Non-pigmented ciliary epithelial cell (primary cell): ENCODE results near the gene URAD.
"Not testable (repeated sequence)": the region's sequence is repeated elsewhere in the genome, so short reads cannot be mapped to it uniquely, and the experiment has no call there.

ENCODE experiments used
- DNase-seq: peaks from one replicate; pipeline ENCODE4 v3.0.0-alpha.2; 2010; ENCODE audit warnings: low read depth

URAD gene

GRCh38 chr13:27970382-27971235 is 17.9 kb downstream of the URAD start:
- DNase-seq, result no peak

- DNase-seq, result no peak
Measured at GRCh38 chr13:27969866-27970229, 18.6 kb downstream of the URAD start.

GRCh38 chr13:27969082-27969865 is 19.2 kb downstream of the URAD start, which contains the start of gene CDX2:
Gene CDX2 (minus strand): TSS chr13:27969315. CDS start chr13:27969006, 309 bp downstream.
- no peak for DNase-seq

- DNase-seq, result no peak
Measured at GRCh38 chr13:27968316-27969081, 20.0 kb downstream of the URAD start.

DNA sequence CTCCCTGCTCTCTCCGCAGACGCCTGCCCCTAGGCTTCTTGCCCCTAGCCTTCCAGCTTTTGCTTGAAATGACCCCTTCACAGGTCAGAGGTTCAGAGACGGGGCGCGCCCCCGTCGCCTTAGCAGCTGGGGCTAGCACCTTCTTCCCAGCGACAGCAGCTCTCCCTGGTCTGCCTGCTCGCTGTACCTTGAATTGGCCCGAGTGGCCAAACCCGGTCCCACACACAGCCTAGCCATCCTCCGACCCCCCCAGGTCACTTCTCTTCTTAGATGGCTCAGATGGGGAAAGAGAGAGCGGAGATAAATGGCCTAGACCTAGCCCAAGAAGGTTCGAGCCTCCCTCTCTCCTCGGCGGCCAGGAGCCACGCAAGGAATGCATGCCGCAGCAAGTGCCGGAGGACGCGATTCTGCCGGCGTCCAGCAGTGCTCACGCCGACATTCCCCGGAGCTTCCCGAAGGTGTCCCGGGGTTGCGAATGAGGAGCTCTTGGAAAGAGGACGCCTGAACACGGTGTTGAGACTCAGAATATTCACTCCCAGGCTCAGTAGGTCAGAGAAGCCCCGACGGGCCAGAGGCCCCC is 20.7 kb downstream of the URAD start:
- DNase-seq, result no peak

GRCh38 chr13:27967203-27967735 is 21.2 kb downstream of the URAD start:
- DNase-seq, result no peak

GRCh38 chr13:27966641-27967202 is 21.8 kb downstream of the URAD start:
- no peak for DNase-seq

DNA sequence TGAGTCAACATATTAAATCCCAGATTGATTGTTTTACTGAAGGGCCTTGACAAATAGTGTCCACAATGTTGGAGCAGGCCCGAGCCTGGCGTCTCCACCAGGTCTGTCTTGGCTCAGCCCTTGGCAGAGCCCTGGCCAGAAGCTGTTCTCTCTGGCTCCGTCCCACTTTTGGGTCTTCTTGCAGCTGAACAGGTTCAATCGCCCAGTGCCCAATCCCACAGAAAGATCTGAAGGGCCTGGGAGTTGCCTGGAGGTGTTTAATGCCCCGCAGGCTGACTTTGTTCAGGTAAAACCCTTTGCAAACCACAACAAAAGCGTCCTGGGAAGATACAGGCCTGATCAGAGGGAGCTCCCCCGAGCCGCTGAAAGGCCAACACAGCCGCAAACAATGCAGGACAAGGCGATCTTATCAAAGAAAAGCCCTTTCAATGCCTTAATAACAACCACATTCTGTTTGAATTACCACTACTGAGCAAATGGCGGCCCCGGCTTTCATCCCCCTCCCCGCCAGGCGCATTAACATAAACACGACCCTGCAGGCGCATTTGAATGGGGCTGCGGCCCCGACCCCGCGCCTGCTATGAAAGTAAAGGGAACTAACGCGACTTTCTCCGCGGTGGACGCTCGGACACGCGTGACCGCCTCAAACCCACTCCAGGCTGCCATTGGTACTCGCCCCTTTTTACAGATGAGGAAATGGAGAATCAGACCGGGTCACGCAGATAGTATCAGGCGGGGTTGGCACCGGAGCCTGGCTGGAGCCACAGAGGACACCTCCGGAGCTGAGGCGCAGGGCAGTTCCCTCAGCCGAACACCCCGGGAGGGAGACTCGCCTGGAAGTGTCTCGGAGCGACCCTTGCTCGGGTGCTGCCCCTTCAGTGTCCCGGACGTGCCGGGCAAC is 22.5 kb downstream of the URAD start:
- no peak for DNase-seq

DNA sequence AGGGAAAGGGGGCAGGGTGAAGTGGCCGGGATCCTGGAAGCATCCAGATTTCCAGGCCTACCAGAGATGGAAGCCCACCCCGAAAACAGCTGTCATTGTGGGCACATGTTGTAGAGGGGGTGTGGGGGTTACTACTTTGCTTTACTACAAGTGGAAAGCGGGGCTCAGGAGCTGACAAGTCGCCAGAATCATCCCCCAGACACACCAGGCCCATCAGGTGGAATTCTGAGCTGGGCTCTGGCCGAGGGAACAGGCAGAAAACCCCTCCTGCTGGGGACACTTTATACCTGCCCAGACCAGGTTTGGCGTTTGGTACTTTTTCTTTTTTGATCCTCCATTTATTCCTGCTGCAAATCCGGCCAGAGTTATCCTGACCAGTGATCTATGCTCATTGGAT is 23.2 kb downstream of the URAD start:
- DNase-seq, result no peak

DNA sequence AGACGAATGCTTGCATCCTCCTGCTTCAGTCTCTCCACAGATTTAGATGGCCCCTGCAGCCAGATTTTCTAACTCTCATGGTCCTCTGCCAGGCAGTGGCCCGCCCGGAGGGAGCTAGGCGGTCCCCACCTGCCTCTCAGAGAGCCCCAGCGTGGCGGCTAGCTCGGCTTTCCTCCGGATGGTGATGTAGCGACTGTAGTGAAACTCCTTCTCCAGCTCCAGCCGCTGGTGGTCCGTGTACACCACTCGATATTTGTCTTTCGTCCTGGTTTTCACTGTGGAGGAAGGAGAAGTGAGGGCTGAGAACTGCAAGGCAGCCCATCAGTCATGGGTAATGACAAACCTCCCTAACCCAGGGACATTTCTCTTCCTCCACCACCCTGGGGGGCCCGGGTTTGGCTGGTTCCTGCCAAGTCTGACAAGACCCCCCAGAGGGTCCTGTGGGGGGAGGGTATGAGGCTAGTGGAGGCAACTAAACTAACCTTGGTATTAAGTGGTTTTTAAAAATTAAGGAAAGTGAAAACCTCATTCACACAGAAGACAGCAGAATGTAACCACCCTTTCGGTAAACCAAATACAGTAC is 23.7 kb downstream of the URAD start:
- no peak for DNase-seq

DNA sequence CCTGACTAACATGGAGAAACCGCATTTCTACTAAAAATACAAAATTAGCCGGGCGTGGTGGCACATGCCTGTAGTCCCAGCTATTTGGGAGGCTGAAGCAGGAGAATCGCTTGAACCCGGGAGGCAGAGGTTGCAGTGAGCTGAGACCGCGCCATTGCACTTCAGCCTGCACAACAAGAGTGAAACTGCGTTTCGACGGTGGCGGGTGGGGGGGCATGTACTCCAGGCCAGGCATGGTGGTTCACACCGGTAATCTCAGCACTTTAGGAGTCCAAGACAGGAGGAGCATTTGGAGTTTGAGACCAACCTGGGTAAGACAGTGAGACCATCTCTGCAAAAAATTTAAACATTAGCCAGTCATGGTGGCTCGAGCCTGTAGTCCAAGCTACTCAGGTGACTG is 24.3 kb downstream of the URAD start:
- not testable (repeated sequence) for DNase-seq

- no peak for DNase-seq
Measured at GRCh38 chr13:27963491-27963890, 25.0 kb downstream of the URAD start.

- no peak for DNase-seq
Measured at GRCh38 chr13:27962982-27963381, 25.5 kb downstream of the URAD start.

DNA sequence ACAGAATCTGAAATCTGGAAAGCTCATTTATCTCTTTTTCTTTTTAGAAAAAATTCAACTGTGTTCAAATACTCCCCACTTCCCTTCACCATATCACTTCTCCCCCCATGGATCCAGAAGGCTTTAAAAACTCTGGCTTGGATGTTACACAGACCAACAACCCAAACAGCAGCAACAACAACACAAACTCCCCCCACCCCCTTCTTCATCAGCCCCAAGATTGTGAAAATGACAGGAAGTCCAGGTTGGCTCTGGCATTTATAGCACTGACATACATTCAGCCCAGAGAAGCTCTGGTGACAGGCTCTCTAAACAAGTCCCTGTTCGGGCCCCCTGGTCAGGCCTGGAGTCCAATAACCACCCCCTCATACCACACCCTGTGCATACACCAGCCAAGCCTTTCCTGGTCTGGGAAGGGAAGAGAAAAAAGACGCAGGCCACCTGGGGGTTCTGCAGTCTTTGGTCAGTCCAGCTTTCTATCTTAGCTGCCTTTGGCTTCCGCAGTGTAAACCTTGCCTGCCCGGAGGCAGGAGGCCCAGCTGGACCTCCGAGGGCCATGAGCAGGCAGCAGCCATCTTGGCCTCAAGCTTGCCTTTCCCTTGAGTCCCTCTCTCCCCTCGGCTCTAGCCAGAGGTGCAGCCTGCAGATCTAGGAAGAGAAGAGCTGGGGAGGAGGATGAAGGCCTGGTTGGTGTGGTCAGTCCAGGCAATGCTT is 26.2 kb downstream of the URAD start:
- DNase-seq, result no peak

DNA sequence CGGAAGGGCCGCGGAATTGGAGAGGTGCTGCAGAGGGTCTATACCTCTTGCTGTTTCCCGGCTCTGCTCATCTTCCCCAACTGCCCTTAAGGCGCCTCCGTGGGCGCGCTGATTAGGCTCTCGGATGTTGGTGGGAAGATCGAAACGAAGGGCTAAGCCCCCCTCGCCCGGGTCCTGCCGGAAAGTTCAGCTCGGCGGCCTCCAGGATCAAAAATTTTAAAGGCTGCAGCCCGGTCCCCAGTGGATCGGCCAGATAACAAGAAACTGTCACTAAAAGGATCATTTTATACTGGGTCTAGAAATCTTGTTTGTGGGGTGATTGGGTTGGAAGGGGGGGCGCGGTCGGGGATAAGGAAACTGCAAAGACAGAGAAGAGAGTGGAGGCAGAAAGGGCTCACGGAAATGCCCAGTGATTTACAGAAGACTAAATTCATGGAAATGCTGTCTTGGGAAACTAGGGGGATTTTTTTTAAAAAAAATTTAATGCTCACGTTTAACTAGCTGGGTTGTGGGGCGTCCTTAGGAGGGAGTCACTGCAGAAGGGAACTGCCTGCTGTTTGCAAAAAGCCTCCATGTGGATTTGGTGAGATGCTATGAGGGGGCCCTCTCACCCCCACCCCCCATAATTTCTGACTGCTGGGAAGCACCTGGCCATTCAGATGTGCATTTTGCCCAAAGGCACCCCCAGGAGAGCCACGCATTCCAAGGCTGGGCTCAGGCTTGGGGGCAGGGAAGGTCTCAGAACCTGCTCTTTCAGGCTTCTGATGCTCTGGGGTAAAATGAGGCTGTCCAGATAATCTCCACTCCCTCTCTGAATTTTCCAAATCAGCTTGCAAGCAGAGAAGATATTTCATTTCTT is 27.0 kb downstream of the URAD start:
- DNase-seq, result no peak

DNA sequence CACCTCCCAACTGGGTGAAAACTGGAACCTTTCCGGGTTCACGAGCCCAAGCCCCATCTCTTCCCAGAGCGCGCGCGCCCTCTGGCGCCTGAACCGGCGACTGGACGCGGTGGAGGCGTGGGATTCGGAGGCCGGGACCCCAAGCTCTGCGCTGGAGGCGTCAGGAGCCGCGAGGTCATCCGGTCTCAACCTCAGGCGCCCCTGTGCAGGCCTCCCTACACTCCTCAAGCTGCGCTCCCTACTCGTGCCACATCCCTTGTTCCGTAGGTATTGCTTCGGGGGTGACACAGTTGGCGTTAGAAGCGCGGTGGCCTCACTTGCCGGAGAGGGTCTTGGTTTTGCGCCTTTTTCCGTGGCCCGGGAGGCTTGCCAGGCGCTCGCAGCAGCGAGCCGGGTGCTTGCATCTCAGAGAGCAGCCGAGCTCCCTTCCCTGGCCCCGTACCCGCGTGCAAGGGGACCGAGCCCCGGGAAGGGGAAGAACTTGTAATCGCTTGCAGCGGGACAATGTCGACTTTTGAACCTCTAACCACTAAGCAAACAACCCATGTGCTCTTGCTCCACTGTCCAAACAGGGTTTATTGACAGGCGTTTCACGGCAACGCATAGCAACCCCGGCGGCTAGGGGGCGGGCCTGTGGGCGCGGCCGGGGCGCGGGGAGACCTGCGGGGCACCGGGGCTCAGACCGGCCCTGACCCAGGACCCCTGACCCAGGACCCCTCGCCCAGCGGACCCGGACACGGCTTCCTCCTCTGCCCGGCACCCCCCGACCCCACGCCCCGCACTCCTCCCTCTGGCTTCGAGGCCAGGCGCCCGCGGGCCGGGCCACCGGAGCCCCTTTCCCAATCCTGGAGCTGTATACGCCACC is 27.9 kb downstream of the URAD start:
- no peak for DNase-seq

DNA sequence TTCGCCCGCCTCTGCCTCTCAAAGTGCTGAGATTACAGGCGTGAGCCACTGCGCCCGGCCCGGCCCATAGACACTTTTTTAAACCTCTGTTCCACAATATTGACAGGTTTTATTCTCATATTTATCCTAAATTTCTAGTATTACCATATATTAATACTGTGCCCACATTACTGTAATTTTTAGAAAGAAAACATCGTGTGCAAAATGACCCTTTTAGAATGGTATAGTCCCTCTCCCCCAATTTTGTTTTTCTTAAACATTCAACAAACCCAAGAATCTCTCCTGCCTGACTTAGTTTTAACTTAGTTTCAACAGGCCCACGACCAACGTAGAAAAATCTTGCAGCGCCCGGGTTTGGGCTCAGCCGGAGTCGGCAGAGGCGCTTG is 28.5 kb downstream of the URAD start:
- DNase-seq, result no peak
